Measurements from ENCODE around the gene KCNF1.

Gene KCNF1

DNA sequence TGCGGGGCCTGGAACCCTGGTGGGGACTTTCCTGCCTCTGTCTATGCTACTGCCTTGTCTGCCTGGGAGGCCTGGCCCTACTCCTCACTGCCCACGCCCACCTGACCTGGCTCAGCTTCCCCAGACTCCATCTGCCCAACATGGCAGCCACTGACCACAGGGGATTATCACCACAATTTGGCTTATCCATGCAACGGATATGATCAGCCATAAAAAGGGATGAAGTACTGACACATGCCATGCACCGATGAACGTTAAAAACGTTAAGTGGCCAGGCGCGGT, 5.9 kb upstream of the KCNF1 start:
- TF ChIP-seq CTCF (IDR thresholded peaks at IDR 0.05; ENCODE audit: extremely low read depth, missing control alignments), result no peak
- DNase-seq (ENCODE audit: low spot score), result no peak

DNA sequence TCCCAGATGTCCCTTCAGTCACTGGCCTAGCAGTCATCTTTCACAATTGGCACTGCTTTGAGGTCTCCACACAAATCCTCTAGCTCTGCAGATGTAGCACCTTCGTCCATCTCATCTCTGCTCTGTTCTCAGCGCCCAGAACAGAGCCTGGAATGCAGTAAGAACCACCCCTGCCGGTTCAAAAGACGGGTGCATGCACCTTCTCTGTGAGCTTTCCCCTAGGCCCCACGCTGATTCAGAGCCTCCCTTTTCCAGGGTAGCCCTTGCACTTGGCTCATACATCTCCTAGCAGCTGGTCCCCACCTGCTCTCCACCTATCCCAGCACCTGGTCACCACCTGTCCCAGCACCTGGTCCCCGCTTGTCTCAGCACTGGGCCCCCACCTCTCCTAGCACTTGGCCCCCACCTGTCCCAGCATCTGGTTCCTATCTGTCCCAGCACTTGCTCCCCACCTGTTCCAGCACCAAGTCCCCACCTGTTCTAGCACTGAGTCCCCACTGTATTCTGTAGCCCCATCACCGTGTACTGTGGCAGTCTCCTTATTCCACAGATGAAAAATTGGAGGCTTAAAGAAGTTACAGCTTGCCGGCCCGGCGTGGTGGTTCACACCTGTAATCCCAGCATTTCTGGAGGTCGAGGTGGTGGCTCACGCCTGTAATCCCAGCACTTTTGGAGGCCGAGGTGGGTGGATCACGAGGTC, 4.7 kb upstream of the KCNF1 start:
- DNase-seq (ENCODE audit: low spot score), result no peak
- TF ChIP-seq CTCF (IDR thresholded peaks at IDR 0.05; ENCODE audit: extremely low read depth, missing control alignments), result no peak

DNA sequence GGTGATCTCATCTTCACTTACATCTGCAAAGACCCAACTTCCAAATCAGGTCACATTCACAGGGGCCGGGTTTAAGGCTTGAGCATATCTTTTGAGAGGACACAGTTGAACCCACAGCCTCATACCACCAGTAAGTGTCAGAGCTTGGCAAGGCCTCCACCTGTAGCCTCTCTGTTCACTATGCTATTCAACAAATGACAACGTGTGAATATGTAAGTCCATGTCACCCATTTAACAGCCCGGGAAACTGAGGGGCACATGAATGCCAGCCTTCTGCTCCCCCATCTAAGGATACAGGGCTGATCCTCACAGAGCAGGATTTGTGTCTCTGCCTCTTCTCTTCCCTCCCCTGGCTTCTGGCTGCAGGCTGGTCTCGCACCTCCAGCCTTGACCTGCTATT, 3.5 kb upstream of the KCNF1 start:
- TF ChIP-seq CTCF (IDR thresholded peaks at IDR 0.05; ENCODE audit: extremely low read depth, missing control alignments), result no peak
- DNase-seq (ENCODE audit: low spot score), result no peak

GRCh38 chr2:10909050-10909995, 2.4 kb upstream of the KCNF1 start:
- TF ChIP-seq CTCF (IDR thresholded peaks at IDR 0.05; ENCODE audit: extremely low read depth, missing control alignments), result no peak
- no peak for DNase-seq (ENCODE audit: low spot score)

DNA sequence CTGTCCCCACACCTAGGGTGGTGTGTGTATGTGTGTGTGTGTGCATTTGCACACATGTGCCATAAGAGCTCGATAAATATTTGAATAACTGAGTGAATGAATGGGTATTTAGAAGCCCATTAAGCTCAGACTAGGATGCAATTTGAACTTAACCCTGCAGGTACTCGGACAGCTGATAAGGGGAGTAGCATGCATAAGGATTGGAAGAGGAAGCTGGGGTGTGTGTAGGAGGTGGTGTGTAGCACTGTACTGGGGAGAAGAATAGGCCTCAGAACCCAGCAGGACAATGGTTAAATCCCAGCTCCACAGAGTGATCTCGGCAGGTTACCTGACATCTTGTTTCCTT, 1.8 kb upstream of the KCNF1 start:
- no peak for DNase-seq (ENCODE audit: low spot score)
- no peak for TF ChIP-seq CTCF (IDR thresholded peaks at IDR 0.05; ENCODE audit: extremely low read depth, missing control alignments)

GRCh38 chr2:10910625-10911024, 1.1 kb upstream of the KCNF1 start:
- no peak for TF ChIP-seq CTCF (IDR thresholded peaks at IDR 0.05; ENCODE audit: extremely low read depth, missing control alignments)
- no peak for DNase-seq (ENCODE audit: low spot score)

- no peak for DNase-seq (ENCODE audit: low spot score)
Observed at GRCh38 chr2:10912076-10912731, 470 bp downstream of the KCNF1 start.

More at GRCh38 chr2:10912076-10912731, 470 bp downstream of the KCNF1 start:
- TF ChIP-seq CTCF (IDR thresholded peaks at IDR 0.05; ENCODE audit: extremely low read depth, missing control alignments), result no peak

All from GM20000 (cell line).